ENCODE data around the gene ZNF219. TPM values are rescaled to one million over a fixed set of nuclear protein-coding genes. Genes with fewer than 3 reads are reported as not detected.

The ZNF219 gene
- total RNA-seq, 1 experiment from 2014 or later: 84.5 TPM

GRCh38 chr14:21105095-21105494 lies 6.6 kb upstream of the ZNF219 start:
- H3K79me2 ChIP-seq (ENCODE audit: insufficient read depth, low read length): no peaks in the 10 kb centered on the region; the same call in 1 of the 2 replicates
- no CpG with 5 or more reads among the region's 8 CpGs for WGBS (ENCODE audit: extremely low coverage, insufficient read length, low lambda C conversion rate)
- Mint-ChIP-seq H3K4me1 (peaks cover 64 to 74% of the 10 kb centered on the region in 2 experiments), H3K27me3 (ENCODE audit: low read depth) (no peaks in the 10 kb centered on the region; the same call in 1 of the 2 replicates), H3K36me3 (ENCODE audit: insufficient read depth in 1 of 3, low read depth in 3 of 3) (0 out of 7 replicates have a peak, but pooled peaks cover 0 to 3% (median 0%) of the 10 kb centered on the region in 3 experiments), H3K27ac (no peak overlapping the region; a peak in 1 of 7 replicates), H3K4me3 (peak overlapping the region; percentile 13 to 83; a peak in 2 of 5 replicates), H3K9me3 (no peaks in the 10 kb centered on the region)
- no peak overlapping the region for H3K56ac ChIP-seq (ENCODE audit: insufficient read length, low read depth, low read length)
- no peaks in the 10 kb centered on the region for H3K9me3 ChIP-seq (ENCODE audit: control insufficient read depth, low read depth, low read length)
- H3K9ac ChIP-seq (ENCODE audit: extremely low read depth, insufficient read length, low read length): no peak overlapping the region
- H2BK12ac ChIP-seq (ENCODE audit: insufficient read length, low read depth, low read length): no peak overlapping the region
- no peak overlapping the region for H2AFZ ChIP-seq (ENCODE audit: low read length)
- H4K8ac ChIP-seq (replicated peaks; ENCODE audit: insufficient read length, low read depth, low read length): no peak overlapping the region
- H3K14ac ChIP-seq (ENCODE audit: insufficient read depth, low read length): no peak overlapping the region
- H3K4ac ChIP-seq (ENCODE audit: low read depth, low read length): no peak overlapping the region
- H3K23ac ChIP-seq (ENCODE audit: insufficient read length, low read depth, low read length): no peak overlapping the region
- H2BK120ac ChIP-seq (ENCODE audit: low read depth, low read length, poor library complexity, severe bottlenecking): no peak overlapping the region
- no peak overlapping the region for H3K27ac ChIP-seq (ENCODE audit: insufficient read length, low read depth, low read length)
- no peak overlapping the region for H2BK5ac ChIP-seq (ENCODE audit: insufficient read length, low read length)
- no peak overlapping the region for H3K18ac ChIP-seq (ENCODE audit: insufficient read length, low read depth, low read length)
- no peak overlapping the region for H2BK20ac ChIP-seq (ENCODE audit: low read depth, low read length, poor library complexity, severe bottlenecking)
- no peaks in the 10 kb centered on the region for H3K79me1 ChIP-seq (ENCODE audit: insufficient read depth, low read depth, low read length, poor library complexity, severe bottlenecking)
- H3K4me2 ChIP-seq (ENCODE audit: insufficient read depth, insufficient read length, low read length): no peak overlapping the region
- H3T11ph ChIP-seq (ENCODE audit: low read length): no peak overlapping the region
- no peak overlapping the region for H2AK5ac ChIP-seq (ENCODE audit: insufficient read length, low read length)
- H2BK15ac ChIP-seq (ENCODE audit: low read depth, low read length): no peak overlapping the region
- no peak for TF ChIP-seq CTCF (conservative IDR thresholded peaks at IDR 0.05)
- H4K5ac ChIP-seq (ENCODE audit: insufficient read length, low read depth, low read length): no peak overlapping the region
- H3K4me1 ChIP-seq (ENCODE audit: insufficient read depth, low read length): peaks cover 14% of the 10 kb centered on the region; the same call in 1 of the 2 replicates
- H3K23me2 ChIP-seq (ENCODE audit: insufficient read length, low read depth, low read length, poor library complexity, severe bottlenecking): peaks cover 18% of the 10 kb centered on the region
- peaks cover 3% of the 10 kb centered on the region for H4K20me1 ChIP-seq (ENCODE audit: control insufficient read depth, insufficient read depth, insufficient read length)
- DNase-seq: no peak
- H3K27me3 ChIP-seq (ENCODE audit: insufficient read depth, low read length): no peaks in the 10 kb centered on the region
- H4K91ac ChIP-seq (ENCODE audit: insufficient read length, low read depth, low read length): no peak overlapping the region

Measured in H9 (cell line).